ENCODE data around the gene BZW2.

Gene BZW2

DNA sequence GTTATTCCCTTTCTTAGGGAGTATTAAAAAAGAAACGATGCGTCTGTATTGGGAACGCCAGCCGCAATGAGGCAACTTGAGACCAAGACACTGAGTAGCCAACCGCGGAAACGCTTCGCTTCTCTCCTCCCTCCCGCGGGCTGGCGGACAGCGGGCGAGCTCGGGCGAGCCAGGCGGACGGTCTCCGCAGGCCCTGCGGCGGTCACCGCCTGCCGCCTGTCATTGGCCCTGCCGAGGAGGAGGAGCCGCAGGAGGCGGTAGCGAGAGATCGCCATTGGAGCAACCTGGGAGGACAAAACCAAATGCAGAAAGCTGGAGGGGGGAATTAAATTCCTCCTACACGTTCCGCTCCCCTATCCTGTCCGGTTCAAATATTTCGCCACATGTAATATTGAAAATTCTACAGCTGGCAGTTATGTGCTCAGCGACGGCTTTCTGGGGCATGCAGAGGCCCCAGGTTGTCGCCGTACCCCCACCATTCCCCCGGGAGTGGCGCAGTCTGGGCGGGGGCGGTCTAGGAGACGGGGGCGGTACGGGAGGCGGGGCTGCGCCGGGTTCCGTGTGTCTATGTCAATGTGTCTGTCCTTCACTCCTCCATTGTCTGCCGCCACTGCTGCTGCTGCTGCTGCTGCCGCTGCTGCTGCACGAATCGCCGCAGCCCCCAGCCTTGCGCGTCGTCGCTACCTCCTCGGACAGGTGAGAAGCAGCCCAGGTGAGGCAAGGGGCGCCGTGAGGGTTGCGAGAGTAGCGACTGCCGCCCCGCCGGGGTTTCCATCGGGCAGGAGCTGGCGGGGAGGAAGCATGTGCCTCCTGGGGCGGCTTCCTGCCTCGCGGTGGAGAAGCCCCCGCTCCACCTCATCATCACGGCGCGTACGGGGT, at the start of gene BZW2, which contains the start of gene ANKMY2:
Gene BZW2 (plus strand): TSS at position 589 of the 879 bp plus-strand sequence. CDS start 19,263 bp downstream, outside the sequence.
Gene ANKMY2 (minus strand): TSS at position 162 of the 879 bp plus-strand sequence. CDS start 181 bp downstream, outside the sequence.
- peak within 1 kb of the TSS; percentile 64 to 96 (median 78) for H3K4me3 ChIP-seq
- peak within 1 kb of the TSS; percentile 91 to 100 (median 97) for H3K27ac ChIP-seq

DNA sequence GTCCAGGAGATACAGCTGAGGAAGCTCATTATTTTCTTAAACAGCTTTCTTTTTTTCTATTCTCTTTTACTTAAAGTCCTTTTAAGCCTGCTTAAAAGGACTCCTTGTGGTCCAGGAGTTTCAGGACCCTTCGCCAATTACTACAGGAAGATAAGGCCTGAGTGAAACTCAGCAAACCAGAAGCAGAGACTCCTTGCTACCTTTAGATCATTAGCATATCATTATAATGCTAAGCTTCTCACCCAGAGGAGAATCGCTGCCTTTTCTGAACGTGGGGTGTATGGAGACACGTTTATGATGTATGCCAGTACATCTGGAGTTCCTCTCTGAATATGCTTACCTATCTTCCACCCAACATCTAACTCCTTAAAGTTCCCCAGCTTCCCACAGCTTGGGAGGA, 48.0 kb upstream of the BZW2 start:
- Histone ChIP-seq H3K27ac (no peak overlapping the region), H3K4me3 (no peak overlapping the region)

DNA sequence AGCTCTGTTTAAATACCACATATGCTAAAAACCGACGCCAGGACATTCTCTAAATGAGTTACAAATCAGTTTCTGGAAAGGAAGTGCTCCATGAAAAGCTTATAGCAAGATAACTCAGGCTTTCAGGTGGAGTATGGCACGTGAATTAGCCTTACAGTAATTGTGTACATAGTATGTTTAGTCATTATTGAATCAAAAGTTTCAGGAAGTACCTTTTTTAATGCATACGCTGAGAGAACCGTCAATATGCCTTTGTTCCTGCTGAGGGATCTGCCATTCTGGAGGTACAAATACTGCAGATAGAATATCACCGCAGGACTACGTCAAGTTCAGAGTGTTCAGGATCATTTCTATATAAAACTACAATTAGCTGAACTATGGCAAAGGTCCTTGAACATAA, 46.1 kb upstream of the BZW2 start:
- no peak overlapping the region for H3K27ac ChIP-seq

DNA sequence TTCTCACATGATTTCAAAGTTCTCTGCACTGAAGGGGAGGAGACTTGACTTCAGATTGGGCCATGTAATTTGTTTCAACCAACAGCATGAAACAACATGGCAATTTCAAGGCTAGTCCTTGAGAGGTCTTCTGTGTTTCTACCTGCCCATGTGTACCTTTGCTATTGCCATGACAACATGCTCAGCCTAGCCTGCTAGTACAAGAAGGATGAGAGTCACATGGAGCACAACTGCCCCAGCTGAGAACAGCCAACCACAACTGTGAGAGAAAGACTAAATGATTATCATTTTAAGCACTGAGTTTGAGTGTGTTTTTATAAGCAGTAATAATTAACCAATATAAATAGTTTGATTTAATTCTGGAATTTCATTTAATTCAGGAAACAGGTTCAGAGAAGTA, 42.3 kb upstream of the BZW2 start:
- H3K27ac ChIP-seq: no peak overlapping the region
- H3K4me3 ChIP-seq: no peak overlapping the region

More for the DNA sequence above, 46.1 kb upstream of the BZW2 start:
- no peak overlapping the region for H3K4me3 ChIP-seq

DNA sequence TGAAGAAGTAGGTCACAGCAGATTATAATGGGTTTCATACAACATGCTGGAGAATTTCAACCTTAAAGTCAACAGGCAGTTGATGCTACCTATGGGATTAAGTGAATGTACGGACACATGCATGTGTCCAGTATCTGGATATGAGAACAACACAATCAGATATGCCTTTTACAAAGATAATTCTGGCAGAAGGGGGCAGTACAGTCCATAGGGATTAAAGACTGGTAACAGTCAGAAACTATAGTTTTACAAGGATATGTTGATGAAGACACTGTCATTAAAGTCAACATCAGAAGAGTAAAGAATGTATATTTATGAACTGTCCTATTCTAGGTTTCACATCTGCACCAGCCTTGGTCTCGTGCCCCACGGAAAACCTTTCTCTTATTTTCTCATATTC, 41.9 kb upstream of the BZW2 start:
- Histone ChIP-seq H3K4me3 (no peak overlapping the region), H3K27ac (no peak overlapping the region)

DNA sequence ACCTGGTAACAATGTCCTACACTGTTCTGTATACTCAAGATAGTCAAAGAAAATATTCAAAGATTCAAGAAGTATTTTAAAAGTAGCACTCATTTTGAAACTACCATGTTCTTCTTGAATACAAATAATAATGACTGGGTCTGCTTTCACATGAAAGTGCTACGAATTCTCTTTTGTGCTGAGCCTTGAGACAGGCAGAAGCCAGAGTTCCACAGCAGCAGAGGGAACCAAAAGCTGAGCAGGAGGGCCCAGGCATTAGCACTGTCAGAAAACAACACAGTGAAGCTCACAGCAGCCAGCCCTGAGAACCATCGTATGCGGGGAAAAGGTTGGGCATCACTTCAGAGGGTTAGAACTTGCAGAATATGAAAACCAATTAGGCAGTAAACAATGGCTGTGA, 39.3 kb upstream of the BZW2 start:
- H3K27ac ChIP-seq: no peak overlapping the region
- no peak overlapping the region for H3K4me3 ChIP-seq

DNA sequence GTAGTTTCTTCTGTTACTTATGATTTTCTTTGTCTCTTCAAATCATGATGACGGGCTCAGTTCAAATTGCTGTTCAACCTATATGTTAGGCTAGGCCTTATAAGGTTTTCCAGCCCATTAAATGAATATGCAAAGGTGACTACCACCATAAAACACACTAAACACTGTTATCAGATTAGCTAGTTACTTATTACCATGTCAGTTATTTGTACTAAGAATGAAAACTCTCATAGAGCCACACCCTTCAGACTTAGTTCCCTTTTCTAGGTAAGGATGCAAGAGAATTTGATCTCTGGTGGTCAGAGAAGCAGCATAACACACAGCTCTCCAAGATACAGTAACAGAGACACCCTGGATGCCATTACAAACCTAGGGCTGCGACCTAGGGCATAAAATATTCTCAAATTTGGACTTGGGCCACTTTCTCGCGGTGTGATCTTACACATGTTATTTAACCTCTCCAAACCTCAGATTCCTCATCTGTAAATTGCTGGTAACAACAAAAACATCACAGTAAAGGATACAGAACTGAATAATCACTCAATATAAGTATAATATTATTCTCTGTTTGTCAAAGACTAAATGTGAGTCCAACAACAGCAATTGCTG, 36.0 kb upstream of the BZW2 start:
- no peak overlapping the region for H3K27ac ChIP-seq
- no peak overlapping the region for H3K4me3 ChIP-seq

DNA sequence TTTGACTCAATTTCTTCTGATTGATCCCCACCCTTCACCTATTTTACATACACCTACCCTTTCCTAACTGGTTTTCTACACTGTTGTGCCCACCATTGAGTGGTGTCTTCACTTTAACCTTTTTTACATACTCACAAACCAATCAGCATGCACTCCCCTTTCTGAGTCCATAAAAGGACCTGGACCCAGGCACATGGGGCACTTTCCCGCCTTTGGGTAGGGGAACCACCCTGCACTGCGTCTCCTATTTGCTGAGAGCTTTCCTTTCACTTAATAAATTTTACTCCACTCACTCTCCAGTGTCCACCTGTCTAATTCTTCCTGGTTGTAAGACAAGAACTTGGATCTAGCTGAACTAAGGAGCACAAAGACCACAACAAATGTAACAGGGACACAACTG, 34.3 kb upstream of the BZW2 start:
- Histone ChIP-seq H3K27ac (no peak overlapping the region), H3K4me3 (no peak overlapping the region)

DNA sequence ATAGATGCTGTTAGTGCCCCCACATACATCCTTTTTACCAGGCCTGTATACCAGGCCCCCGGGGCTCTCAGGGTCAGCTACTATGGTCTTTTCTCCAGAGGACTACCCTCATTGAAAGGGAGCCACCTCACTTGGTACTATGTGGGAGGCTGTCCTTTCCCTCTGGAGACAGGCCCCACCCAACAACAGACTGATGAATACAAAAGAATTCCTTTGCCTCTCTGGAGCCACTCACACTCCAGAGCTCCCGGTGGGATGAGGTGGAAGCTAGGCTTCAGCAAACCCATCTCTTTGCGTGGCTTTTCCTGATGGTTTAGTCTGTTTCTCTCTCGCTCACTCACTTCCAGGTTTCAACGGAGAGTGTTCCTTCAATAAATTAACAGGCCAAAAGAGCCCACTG, 30.8 kb upstream of the BZW2 start:
- H3K27ac ChIP-seq: no peak overlapping the region

DNA sequence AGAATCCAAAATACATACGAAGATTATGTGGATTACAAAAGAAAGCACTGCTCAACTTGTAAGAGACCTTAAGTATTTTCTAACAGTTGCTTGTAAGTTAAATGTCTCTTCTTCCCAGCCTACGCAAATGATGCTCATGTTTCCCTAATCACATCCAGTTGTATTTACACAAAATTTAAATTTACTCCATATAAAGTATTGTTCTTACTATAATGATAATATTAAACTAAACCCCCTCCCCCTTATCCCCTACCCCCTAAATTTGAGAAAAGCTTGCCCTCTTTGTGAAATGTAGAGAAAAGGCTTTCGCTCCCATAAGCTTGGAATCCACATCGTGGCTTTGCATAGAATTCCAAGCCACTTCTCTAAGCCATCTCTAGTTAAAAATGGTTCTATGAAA, 29.9 kb upstream of the BZW2 start:
- no peak overlapping the region for H3K27ac ChIP-seq
- no peak overlapping the region for H3K4me3 ChIP-seq

More for the DNA sequence above, 30.8 kb upstream of the BZW2 start:
- H3K4me3 ChIP-seq: no peak overlapping the region

DNA sequence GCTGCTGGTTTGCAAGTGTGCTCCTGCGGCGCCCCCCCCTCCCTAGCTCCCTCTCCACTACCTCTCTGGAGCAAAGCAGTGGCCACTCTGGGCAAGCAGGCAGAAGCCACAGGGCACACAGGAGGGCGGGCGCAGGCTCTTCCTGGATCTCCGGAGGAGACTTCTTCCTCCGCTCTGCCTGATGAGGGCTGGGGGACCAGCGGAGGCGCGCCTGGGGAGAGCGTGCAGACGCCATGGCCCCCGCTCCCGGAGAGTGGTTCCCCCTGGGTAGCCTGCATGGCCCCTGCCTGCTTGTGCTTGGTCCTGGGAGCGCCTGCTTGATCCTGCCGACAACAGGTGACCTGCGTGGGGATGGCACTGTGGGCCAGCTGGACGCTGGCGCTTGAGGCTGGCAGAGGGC, 29.4 kb upstream of the BZW2 start:
- no peak overlapping the region for H3K27ac ChIP-seq
- H3K4me3 ChIP-seq: no peak overlapping the region

DNA sequence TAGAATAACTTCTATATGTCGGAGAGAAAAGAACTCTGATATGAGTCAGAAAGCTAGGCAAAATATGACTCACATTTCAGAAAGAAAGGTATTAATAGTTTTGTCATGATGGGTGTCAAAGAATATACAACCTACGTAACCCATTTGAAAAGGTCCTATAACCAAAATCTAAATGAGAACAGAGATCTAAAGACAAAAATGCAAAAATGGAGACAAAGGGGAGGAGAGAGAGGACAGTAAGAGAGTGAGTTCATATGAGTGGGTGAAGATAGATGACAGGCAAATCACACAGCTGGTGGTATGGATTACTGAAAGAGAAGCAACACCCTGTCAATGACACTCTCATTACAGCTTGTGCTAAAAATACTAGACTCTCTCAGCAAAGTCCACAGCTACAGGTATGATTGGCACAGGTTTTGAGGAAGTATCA, 26.0 kb upstream of the BZW2 start:
- Histone ChIP-seq H3K4me3 (no peak overlapping the region), H3K27ac (no peak overlapping the region)

DNA sequence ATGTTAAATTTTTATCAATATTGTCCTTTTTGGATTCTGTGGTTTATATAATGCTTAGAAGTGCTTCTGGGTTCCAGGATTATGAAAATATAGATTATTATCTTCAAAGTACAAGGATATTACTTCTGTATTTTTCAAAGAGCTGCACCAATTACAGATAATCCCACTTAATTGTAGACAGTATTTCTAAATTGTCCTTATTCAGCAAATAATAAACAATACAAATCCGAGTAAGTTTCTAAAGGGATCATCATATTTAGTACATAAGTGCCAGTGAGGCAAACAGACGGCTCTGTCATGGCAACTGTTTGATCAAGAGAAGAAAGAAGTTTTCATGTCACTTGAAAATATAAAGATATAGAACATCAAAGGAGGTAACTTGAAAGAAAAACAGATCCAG, 19.6 kb upstream of the BZW2 start:
- H3K27ac ChIP-seq: no peak overlapping the region
- no peak overlapping the region for H3K4me3 ChIP-seq

DNA sequence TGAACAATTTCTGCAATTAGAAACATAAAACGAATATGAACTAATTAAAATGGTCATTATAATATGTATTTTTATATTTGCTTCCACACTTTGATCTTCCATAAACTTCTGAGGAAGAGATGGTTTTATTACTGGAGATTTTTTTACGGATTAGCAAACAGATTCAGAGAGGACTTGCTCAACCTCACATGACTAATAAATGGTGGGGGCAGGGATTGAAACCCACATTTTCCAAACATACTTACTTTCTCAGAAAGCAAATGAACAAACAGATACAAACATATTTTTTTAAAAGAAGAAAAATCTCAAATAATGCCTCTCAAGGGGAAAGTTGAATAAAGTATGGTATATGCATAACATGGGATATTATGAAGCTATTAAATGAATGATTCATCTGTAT, 18.7 kb upstream of the BZW2 start:
- Histone ChIP-seq H3K4me3 (no peak overlapping the region), H3K27ac (no peak overlapping the region)

DNA sequence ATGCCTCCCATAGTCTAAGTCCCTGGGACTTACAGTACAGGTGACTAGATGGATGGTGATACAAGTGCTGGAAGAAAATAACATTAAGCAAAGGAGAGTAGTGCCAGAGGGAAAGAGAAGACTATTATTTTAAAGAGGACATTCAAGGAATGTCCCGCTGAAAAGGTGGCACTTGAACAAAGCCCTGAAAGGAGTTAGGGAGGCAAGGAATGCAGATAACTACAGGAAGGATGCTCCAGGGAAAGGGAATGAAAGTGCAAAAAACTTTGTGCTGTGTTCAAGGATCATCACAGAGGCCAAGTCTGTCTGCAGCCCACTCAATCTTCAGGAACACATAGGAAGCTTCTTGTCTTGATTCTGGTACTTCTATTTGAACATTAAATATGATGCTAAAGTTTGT, 15.3 kb upstream of the BZW2 start:
- Histone ChIP-seq H3K27ac (no peak overlapping the region), H3K4me3 (no peak overlapping the region)

DNA sequence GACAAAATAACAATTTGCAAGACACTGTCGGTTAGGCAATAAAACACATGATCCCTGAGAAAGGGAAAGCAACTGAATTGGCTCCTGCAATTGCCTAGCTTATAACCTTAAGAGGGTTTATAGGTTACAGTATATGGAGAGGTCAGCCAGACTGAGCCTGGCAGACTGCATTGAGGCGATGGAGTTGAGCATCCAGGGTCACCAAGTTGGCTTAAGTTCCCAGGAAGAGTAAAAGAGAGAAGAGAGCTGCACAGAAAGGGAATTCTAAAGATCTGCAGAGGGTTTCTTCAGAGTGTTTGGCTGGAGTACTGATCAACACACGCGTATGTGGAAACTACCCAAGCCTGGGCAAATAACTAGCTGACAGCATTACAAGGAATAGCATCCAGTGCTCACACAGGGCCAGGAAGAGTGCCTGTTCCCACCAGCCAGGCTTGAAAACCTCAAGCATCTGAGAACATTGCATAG, 11.7 kb upstream of the BZW2 start:
- H3K27ac ChIP-seq: peak overlapping the region in 1 of 21 experiments; percentile 8
- H3K4me3 ChIP-seq: no peak overlapping the region

DNA sequence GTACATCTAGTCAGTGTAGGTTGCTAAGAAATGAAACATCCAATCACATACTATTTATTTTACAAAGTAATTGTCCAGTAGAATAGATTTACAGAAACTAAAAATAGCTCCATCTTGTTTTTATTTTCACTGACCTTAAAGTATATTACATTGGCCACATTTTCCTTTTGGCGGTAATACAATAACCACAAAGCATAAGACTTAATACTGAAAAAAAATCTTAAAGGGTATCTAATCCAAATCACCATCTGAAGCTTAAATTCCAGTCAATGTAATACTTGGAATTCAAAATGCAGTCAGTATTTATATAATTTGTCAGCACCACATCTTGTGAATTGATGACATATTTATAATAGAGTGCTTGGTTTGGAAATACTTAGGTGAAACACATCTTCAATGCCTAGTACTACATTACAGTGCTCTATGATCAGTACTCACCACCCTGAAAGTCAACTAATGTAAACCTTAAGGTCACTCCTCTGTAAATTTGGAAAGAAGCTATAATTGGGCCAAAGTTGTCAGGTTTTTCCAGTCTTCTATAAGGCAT, 9.4 kb upstream of the BZW2 start:
- Histone ChIP-seq H3K4me3 (no peak overlapping the region), H3K27ac (peak overlapping the region in 1 of 21 experiments; percentile 30)

DNA sequence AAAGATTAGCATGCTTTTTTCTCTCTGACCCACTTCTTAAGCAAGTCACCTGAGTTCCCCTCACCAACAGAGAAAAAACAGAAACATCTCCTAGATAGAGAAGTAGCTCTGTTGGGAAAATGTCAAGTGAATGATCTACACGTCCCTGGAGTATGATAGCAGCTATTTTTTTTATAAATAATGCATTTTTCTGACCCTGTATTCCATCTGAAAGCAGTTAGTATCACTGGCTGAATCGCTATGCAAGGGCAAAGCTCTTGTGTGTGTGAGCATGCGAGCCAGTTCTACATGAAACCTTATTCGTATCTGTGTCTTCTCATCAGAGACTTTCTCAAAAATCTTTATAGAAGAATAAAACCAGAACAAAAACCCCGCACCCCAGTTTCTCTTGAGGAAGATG, 8.6 kb upstream of the BZW2 start:
- H3K4me3 ChIP-seq: no peak overlapping the region
- H3K27ac ChIP-seq: no peak overlapping the region

DNA sequence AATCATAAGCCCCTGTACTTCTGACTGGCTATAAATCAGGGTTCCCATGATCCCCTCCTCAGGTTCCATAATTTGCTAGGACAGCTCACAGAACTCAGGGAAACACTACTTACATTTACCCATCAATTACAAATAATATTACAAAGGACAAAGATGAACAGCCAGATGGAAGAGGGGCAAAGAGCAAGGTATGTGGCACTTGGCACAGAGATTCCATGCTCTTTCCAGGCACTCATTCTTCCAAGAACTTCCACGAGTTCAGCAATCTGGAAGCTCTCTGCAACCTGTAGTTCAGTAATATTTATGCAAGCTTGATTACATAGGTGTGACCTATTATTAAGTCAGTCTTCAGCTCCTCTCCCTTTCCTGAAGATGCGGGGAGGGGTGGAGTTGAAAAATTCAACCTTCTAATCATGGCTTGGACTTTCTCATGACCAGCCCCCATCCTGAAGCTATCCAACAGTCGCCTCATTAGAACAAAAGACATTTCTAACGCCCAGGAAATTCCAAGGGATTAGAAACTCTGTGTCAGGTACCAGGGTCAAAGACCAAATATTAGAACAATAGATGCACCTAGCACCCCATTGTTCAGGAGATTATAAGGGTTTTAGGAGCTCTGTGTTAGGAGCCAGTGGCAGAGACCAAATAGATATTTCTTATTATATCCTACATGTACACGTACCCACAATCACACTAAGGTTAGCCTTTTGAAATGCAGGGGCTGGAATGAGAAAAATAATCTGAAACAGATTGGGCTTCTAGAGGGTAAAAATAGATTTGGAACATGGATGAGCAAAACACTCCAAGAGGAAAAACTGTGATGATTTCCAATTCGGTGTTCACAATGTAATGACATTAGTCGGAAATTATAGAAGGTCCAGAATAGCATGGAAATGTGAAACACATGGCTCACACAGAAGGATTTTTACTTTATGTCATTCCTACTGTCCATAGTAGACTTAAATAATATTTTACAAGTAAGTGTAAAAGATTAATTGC, 7.4 kb upstream of the BZW2 start:
- Histone ChIP-seq H3K27ac (peak overlapping the region in 1 of 21 experiments; percentile 4), H3K4me3 (no peak overlapping the region)
